HEK293T (cell line): ENCODE results near the gene RC3H2.

Source experiments
- ARNT ChIP-seq: fragments of 450-650 bp; IDR thresholded peaks from 2 replicates; pipeline ENCODE4 v1.6.1; 2017; ENCODE audit warnings: mild to moderate bottlenecking
- BHLHE40 ChIP-seq: fragments of 450-650 bp; IDR thresholded peaks from 2 replicates; pipeline ENCODE4 v1.6.1; 2016; ENCODE audit warnings: mild to moderate bottlenecking, moderate library complexity, borderline replicate concordance
- ELF4 ChIP-seq: fragments of 450-650 bp; IDR thresholded peaks from 2 replicates; pipeline ENCODE4 v1.6.1; 2017; ENCODE audit warnings: antibody characterized with exemption
- FOXA1 ChIP-seq: fragments of 450-650 bp; IDR thresholded peaks from 2 replicates; pipeline ENCODE4 v1.6.1; 2016; ENCODE audit warnings: mild to moderate bottlenecking
- FOXM1 ChIP-seq: fragments of 450-650 bp; IDR thresholded peaks from 2 replicates; pipeline ENCODE4 v1.6.1; 2017; ENCODE audit warnings: mild to moderate bottlenecking, borderline replicate concordance
- LEF1 ChIP-seq: fragments of 450-650 bp; IDR thresholded peaks from 2 replicates; pipeline ENCODE4 v1.6.1; 2017; ENCODE audit warnings: mild to moderate bottlenecking, borderline replicate concordance
- NFRKB ChIP-seq: fragments of 450-650 bp; IDR thresholded peaks from 2 replicates; pipeline ENCODE4 v1.6.1; 2016; ENCODE audit warnings: mild to moderate bottlenecking, moderate library complexity
- PKNOX1 ChIP-seq: fragments of 450-650 bp; IDR thresholded peaks from 2 replicates; pipeline ENCODE4 v1.6.1; 2016
- SP1 ChIP-seq: fragments of 450-650 bp; IDR thresholded peaks from 2 replicates; pipeline ENCODE4 v1.6.1; 2017
- TARDBP ChIP-seq: fragments of 450-650 bp; IDR thresholded peaks from 2 replicates; pipeline ENCODE4 v1.6.1; 2016

- TF ChIP-seq TARDBP (no peak), ELF4 (no peak), ARNT (no peak), LEF1 (no peak), SP1 (no peak), BHLHE40 (no peak), FOXM1 (no peak), FOXA1 (no peak), NFRKB (no peak), PKNOX1 (no peak)
These were observed 73.0 kb downstream of the RC3H2 start for GRCh38 chr9:122832194-122832593.
